Measurements from ENCODE around the gene SPATA2L. TPM values are rescaled to one million over a fixed set of nuclear protein-coding genes. Genes with fewer than 3 reads are reported as not detected.
"Not testable (repeated sequence)": the region's sequence is repeated elsewhere in the genome, so short reads cannot be mapped to it uniquely, and the experiment has no call there.

Gene SPATA2L
- total RNA-seq, 4 donors from 2014 or later: 14.1 to 32.3 (median 21.5) TPM

GRCh38 chr16:89691231-89691985 is 10.1 kb downstream of the SPATA2L start:
- Histone ChIP-seq H3K4me1 (peaks cover 14% of the 10 kb centered on the region), H3K36me3 (peaks cover 67% of the 10 kb centered on the region), H3K27me3 (no peaks in the 10 kb centered on the region), H3K9me3 (no peaks in the 10 kb centered on the region), H3K27ac (no peak overlapping the region), H3K4me3 (no peak overlapping the region)
- WGBS: 94% methylated on average over 15 of the region's 21 CpGs
- DNase-seq (ENCODE audit: low spot score in 2 of 2): peak in 1 of 2 donors; percentile 54
- TF ChIP-seq POLR2AphosphoS5 (IDR thresholded peaks at IDR 0.05) (no peak), EP300 (IDR thresholded peaks at IDR 0.05) (no peak), POLR2A (IDR thresholded peaks at IDR 0.05) (no peak)
- TF ChIP-seq, protein P1, sequence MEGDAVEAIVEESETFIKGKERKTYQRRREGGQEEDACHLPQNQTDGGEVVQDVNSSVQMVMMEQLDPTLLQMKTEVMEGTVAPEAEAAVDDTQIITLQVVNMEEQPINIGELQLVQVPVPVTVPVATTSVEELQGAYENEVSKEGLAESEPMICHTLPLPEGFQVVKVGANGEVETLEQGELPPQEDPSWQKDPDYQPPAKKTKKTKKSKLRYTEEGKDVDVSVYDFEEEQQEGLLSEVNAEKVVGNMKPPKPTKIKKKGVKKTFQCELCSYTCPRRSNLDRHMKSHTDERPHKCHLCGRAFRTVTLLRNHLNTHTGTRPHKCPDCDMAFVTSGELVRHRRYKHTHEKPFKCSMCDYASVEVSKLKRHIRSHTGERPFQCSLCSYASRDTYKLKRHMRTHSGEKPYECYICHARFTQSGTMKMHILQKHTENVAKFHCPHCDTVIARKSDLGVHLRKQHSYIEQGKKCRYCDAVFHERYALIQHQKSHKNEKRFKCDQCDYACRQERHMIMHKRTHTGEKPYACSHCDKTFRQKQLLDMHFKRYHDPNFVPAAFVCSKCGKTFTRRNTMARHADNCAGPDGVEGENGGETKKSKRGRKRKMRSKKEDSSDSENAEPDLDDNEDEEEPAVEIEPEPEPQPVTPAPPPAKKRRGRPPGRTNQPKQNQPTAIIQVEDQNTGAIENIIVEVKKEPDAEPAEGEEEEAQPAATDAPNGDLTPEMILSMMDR (IDR thresholded peaks at IDR 0.05): no peak

DNA sequence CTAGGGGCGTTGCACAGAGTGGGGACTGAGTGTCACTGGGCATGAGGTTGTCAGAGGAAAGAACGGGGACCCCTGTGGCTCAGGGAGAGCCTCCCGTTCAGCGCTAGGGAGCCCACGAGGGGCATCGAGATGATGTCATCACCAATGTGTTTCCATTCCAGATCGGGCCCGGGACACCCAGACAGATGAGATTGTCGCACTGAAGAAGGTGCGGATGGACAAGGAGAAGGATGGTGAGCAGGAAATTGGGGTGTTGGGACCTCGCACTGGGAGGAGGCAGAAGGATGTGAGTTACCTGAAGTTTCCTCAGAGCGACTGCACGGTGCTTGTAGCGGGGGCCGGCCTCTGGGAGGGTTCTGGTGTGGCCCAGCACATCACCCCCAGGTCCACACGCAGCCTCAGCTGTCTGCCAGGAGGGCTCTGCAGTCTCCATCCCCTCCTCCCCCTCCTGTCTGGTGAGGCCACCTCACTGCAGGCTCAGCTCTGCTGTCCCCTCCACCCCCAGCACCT is 11.1 kb downstream of the SPATA2L start:
- WGBS: 89% methylated on average over 15 of the region's 16 CpGs
- no peak overlapping the region for H3K27ac ChIP-seq
- DNase-seq (ENCODE audit: low spot score in 2 of 2): peak in 1 of 2 donors; percentile 67
- H3K36me3 ChIP-seq: peaks cover 60% of the 10 kb centered on the region
- H3K9me3 ChIP-seq: no peaks in the 10 kb centered on the region
- no peak overlapping the region for H3K4me3 ChIP-seq
- no peaks in the 10 kb centered on the region for H3K27me3 ChIP-seq
- TF ChIP-seq POLR2AphosphoS5 (IDR thresholded peaks at IDR 0.05): no peak
- TF ChIP-seq, protein P1 (IDR thresholded peaks at IDR 0.05): no peak
- TF ChIP-seq POLR2A (IDR thresholded peaks at IDR 0.05): no peak
- no peak for TF ChIP-seq EP300 (IDR thresholded peaks at IDR 0.05)
- H3K4me1 ChIP-seq: peaks cover 21% of the 10 kb centered on the region

GRCh38 chr16:89689621-89690020 is 11.9 kb downstream of the SPATA2L start:
- not testable (repeated sequence) for H3K4me3 ChIP-seq, H3K27ac ChIP-seq, H3K9me3 ChIP-seq, H3K27me3 ChIP-seq
- Histone ChIP-seq H3K36me3 (peaks cover 52% of the 10 kb centered on the region), H3K4me1 (peaks cover 21% of the 10 kb centered on the region)
- WGBS: 79% methylated on average over 4 of the region's 4 CpGs
- peak in 1 of 2 donors; percentile 28 for DNase-seq (ENCODE audit: low spot score in 2 of 2)

GRCh38 chr16:89689142-89689541 is 12.4 kb downstream of the SPATA2L start:
- no peak overlapping the region for H3K27ac ChIP-seq
- peaks cover 21% of the 10 kb centered on the region for H3K4me1 ChIP-seq
- 92% methylated on average over 13 of the region's 13 CpGs for WGBS
- TF ChIP-seq EP300 (IDR thresholded peaks at IDR 0.05) (no peak), POLR2A (IDR thresholded peaks at IDR 0.05) (no peak)
- no peaks in the 10 kb centered on the region for H3K9me3 ChIP-seq
- peaks cover 47% of the 10 kb centered on the region for H3K36me3 ChIP-seq
- no peak overlapping the region for H3K4me3 ChIP-seq
- DNase-seq (ENCODE audit: low spot score in 2 of 2): peak in 1 of 2 donors; percentile 58
- no peaks in the 10 kb centered on the region for H3K27me3 ChIP-seq

- Histone ChIP-seq H3K4me1 (peaks cover 21% of the 10 kb centered on the region), H3K27me3 (no peaks in the 10 kb centered on the region), H3K36me3 (peaks cover 39% of the 10 kb centered on the region), H3K9me3 (no peaks in the 10 kb centered on the region), H3K4me3 (no peak overlapping the region), H3K27ac (no peak overlapping the region)
- TF ChIP-seq EP300 (IDR thresholded peaks at IDR 0.05) (no peak), POLR2A (IDR thresholded peaks at IDR 0.05) (no peak), POLR2AphosphoS5 (IDR thresholded peaks at IDR 0.05) (no peak)
- TF ChIP-seq, protein P1 (IDR thresholded peaks at IDR 0.05): no peak
- 90% methylated on average over 5 of the region's 5 CpGs for WGBS
- peak in 1 of 2 donors; percentile 43 for DNase-seq (ENCODE audit: low spot score in 2 of 2)
Observed at GRCh38 chr16:89688395-89688794, 13.1 kb downstream of the SPATA2L start.

- H3K36me3 ChIP-seq: peaks cover 29% of the 10 kb centered on the region
- H3K9me3 ChIP-seq: no peaks in the 10 kb centered on the region
- peaks cover 21% of the 10 kb centered on the region for H3K4me1 ChIP-seq
- WGBS: 16% methylated on average over 23 of the region's 42 CpGs
- TF ChIP-seq, protein P1 (IDR thresholded peaks at IDR 0.05): no peak
- no peak for TF ChIP-seq POLR2AphosphoS5 (IDR thresholded peaks at IDR 0.05)
- TF ChIP-seq EP300 (IDR thresholded peaks at IDR 0.05): no peak
- TF ChIP-seq POLR2A (IDR thresholded peaks at IDR 0.05): no peak
- H3K27ac ChIP-seq: peak overlapping the region; percentile 82
- peak overlapping the region; percentile 71 for H3K4me3 ChIP-seq
- DNase-seq (ENCODE audit: low spot score in 2 of 2): peak in 1 of 2 donors; percentile 77
- no peaks in the 10 kb centered on the region for H3K27me3 ChIP-seq
Observed at GRCh38 chr16:89687092-89687940, 14.2 kb downstream of the SPATA2L start.
